Lower lobe of right lung (tissue), 2 donors: Measurements from ENCODE around the gene ITGAL. TPM values are rescaled to one million over a fixed set of nuclear protein-coding genes. Genes with fewer than 3 reads are reported as not detected.

Experiments used
- ATAC-seq, 2 donors: fragments of 200-7000 bp; cut with Tn5 transposase; one replicate each; pipeline ENCODE4 v1.9.1; 2020 to 2022; ENCODE audit warnings: mild to moderate bottlenecking in 2 of 2, moderate library complexity in 2 of 2
- DNase-seq: peaks from one replicate; pipeline ENCODE4 v3.0.0-alpha.2; 2020
- H3K27ac ChIP-seq: fragments of 200-600 bp; one replicate; pipeline ENCODE4 v1.8.0; 2022
- H3K27me3 ChIP-seq: fragments of 200-600 bp; one replicate; pipeline ENCODE4 v1.8.0; 2022; ENCODE audit warnings: low read depth
- H3K36me3 ChIP-seq: fragments of 200-600 bp; one replicate; pipeline ENCODE4 v1.8.0; 2022; ENCODE audit warnings: mild to moderate bottlenecking
- H3K4me1 ChIP-seq: fragments of 200-600 bp; one replicate; pipeline ENCODE4 v1.8.0; 2022
- H3K4me3 ChIP-seq: fragments of 200-600 bp; one replicate; pipeline ENCODE4 v1.8.0; 2022; ENCODE audit warnings: mild to moderate bottlenecking
- H3K9me3 ChIP-seq: fragments of 200-600 bp; one replicate; pipeline ENCODE4 v1.8.0; 2022
- intact Hi-C: fragments of 100-400 bp; cut with DNase I; formaldehyde crosslinking; loops from one replicate; pipeline ENCODE4 v1.11.0; 2022
- long read RNA-seq: library from polyadenylated mRNA; unstranded; transcript quantifications from one replicate; pipeline ENCODE4 v2.0.0, GENCODE V29; 2021
- total RNA-seq: library from RNA; stranded (reverse); fragmentation: NEBNext Ultra II Directional; extraction: Animal tissue kit (Norgen Biotek cat#: 25700); gene quantifications from one replicate; pipeline ENCODE4 v1.2.1, GENCODE V29; 2021
- TF ChIP-seq, protein P1 (sequence below): fragments of 200-600 bp; IDR thresholded peaks from one replicate; pipeline ENCODE4 v1.8.0; 2022; ENCODE audit warnings: antibody characterized with exemption, mild to moderate bottlenecking
- donor health status: DM: no; HTN: yes; CAD: no; lungs with severe emphysema.

Gene ITGAL
- 127 TPM for total RNA-seq
- long read RNA-seq, full-length matches to known transcripts = 22 of 92 reads
- long read RNA-seq, partial matches to known transcripts = 60 of 92 reads
- long read RNA-seq, other reads (novel, unspliced or antisense) = 10 of 92 reads

GRCh38 chr16:30472328-30472942 is at the start of gene ITGAL:
TSS of gene ITGAL (plus strand) at chr16:30472742. CDS start at chr16:30472838, 96 bp downstream.
- Histone ChIP-seq H3K4me1 (peaks cover 18% of the 10 kb centered on the region), H3K27me3 (peaks cover 13% of the 10 kb centered on the region), H3K9me3 (no peaks in the 10 kb centered on the region), H3K27ac (peak within 1 kb of the TSS; percentile 65), H3K4me3 (peak within 1 kb of the TSS; percentile 53), H3K36me3 (no peaks in the 10 kb centered on the region)
- peak; percentile 84 for DNase-seq
- TF ChIP-seq, protein P1, sequence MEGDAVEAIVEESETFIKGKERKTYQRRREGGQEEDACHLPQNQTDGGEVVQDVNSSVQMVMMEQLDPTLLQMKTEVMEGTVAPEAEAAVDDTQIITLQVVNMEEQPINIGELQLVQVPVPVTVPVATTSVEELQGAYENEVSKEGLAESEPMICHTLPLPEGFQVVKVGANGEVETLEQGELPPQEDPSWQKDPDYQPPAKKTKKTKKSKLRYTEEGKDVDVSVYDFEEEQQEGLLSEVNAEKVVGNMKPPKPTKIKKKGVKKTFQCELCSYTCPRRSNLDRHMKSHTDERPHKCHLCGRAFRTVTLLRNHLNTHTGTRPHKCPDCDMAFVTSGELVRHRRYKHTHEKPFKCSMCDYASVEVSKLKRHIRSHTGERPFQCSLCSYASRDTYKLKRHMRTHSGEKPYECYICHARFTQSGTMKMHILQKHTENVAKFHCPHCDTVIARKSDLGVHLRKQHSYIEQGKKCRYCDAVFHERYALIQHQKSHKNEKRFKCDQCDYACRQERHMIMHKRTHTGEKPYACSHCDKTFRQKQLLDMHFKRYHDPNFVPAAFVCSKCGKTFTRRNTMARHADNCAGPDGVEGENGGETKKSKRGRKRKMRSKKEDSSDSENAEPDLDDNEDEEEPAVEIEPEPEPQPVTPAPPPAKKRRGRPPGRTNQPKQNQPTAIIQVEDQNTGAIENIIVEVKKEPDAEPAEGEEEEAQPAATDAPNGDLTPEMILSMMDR = no peak
- ATAC-seq = peak; percentile 85 to 88
- intact Hi-C loops = no loop called here

GRCh38 chr16:30428055-30428454 is 44.5 kb upstream of the ITGAL start:
- Histone ChIP-seq H3K4me3 (no peak overlapping the region), H3K27ac (no peak overlapping the region)
- no peak for ATAC-seq

DNA sequence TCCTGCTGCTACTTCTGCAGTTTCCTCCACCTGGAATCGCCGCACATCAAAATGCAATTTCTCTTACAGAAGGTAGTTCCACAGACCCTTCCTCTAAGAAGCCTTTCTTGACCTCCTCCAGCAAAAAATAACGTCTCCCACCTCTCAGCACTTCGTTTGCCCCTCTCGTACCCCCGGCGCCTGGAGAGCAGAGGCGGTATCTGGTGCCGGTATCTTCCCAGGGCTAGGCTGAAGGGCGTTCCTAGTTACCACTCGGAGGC is 43.2 kb upstream of the ITGAL start:
- DNase-seq (no peak), ATAC-seq (no peak)
- intact Hi-C loops = no loop called here

More at GRCh38 chr16:30428055-30428454, 44.5 kb upstream of the ITGAL start:
- H3K36me3 ChIP-seq = peaks cover 23% of the 10 kb centered on the region
- TF ChIP-seq, protein P1 = no peak
- no peak for DNase-seq
- peaks cover 18% of the 10 kb centered on the region for H3K4me1 ChIP-seq
- intact Hi-C loops = no loop called here
- no peaks in the 10 kb centered on the region for H3K27me3 ChIP-seq
- H3K9me3 ChIP-seq = no peaks in the 10 kb centered on the region

DNA sequence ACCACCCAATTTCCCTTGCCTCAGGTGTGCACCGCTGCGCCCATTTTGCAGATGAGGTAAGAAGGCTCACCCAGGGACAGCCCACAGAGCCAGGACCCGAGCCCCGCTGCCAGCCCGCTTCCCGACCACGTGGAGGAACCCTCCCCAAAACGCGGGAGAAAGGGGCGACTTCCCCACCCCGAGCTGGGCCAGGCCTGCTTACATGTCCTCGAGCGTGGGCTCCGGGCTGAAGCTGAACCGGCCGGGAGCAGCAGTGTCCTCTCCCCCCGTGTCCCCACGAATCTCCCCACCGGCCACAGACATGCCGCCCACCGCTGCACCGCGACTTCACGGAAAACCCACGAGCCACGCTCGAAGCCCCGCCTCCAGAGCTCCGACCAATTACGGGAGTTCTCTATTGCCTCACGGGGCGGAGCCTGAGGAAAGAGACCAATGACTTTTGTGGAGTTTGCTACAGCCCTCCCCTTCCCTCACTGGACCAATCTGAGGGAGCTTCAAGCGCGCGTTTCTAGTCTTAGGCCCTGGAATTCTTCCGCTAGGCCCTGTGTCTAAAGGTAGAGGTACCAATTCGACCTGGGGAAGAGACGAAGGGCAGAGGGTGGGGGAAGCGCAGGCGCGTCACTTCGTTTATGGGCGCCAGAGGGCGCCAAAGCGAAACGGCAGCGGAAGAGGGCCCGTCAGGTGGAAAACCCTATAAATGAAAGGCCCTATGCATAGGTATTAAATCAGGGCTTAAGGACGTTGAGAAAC is 42.7 kb upstream of the ITGAL start, which contains the start of gene DCTPP1:
DCTPP1 (minus strand) TSS at position 353 of the 750 bp plus-strand sequence; CDS start at position 303, 50 bp downstream.
- peaks cover 5% of the 10 kb centered on the region for H3K36me3 ChIP-seq
- H3K4me3 ChIP-seq = peak within 1 kb of the TSS; percentile 91
- TF ChIP-seq, protein P1 = peak; percentile 76
- intact Hi-C loops = no loop called here
- ATAC-seq (peak; percentile 99), DNase-seq (peak; percentile 96)
- H3K27ac ChIP-seq = peak within 1 kb of the TSS; percentile 73
- peaks cover 18% of the 10 kb centered on the region for H3K4me1 ChIP-seq
- no peaks in the 10 kb centered on the region for H3K9me3 ChIP-seq
- H3K27me3 ChIP-seq = no peaks in the 10 kb centered on the region

More for the DNA sequence above, 43.2 kb upstream of the ITGAL start:
- H3K9me3 ChIP-seq = no peaks in the 10 kb centered on the region
- TF ChIP-seq, protein P1 = no peak
- peak overlapping the region; percentile 91 for H3K4me3 ChIP-seq
- peak overlapping the region; percentile 73 for H3K27ac ChIP-seq
- H3K36me3 ChIP-seq = peaks cover 10% of the 10 kb centered on the region
- H3K4me1 ChIP-seq = peaks cover 18% of the 10 kb centered on the region
- no peaks in the 10 kb centered on the region for H3K27me3 ChIP-seq

- intact Hi-C loops = no loop called here
- no peaks in the 10 kb centered on the region for H3K9me3 ChIP-seq
- ATAC-seq (peak; percentile 18 to 46), DNase-seq (peak; percentile 51)
- no peaks in the 10 kb centered on the region for H3K27me3 ChIP-seq
- H3K4me1 ChIP-seq = peaks cover 18% of the 10 kb centered on the region
- peak overlapping the region; percentile 91 for H3K4me3 ChIP-seq
- TF ChIP-seq, protein P1 = no peak
- peak overlapping the region; percentile 73 for H3K27ac ChIP-seq
- H3K36me3 ChIP-seq = peaks cover 4% of the 10 kb centered on the region
Measured at GRCh38 chr16:30430428-30430970, 42.0 kb upstream of the ITGAL start.
